Kidney epithelial cell (primary cell): Measurements from ENCODE around the gene RNF144B. TPM values are rescaled to one million over a fixed set of nuclear protein-coding genes. Genes with fewer than 3 reads are reported as not detected.
"Not testable (repeated sequence)": the region's sequence is repeated elsewhere in the genome, so short reads cannot be mapped to it uniquely, and the experiment has no call there.

Experiments
- DNase-seq: peaks from one replicate; pipeline ENCODE4 v3.0.0-alpha.2; 2010; ENCODE audit warnings: low read depth
- H3K27me3 ChIP-seq: 2 replicates; pipeline ENCODE4 v1.6.0; 2011; ENCODE audit warnings: low read length; ENCODE audit not compliant: control insufficient read depth, insufficient read depth
- H3K36me3 ChIP-seq: 2 replicates; pipeline ENCODE4 v1.5.1; 2011; ENCODE audit warnings: low read length; ENCODE audit not compliant: control insufficient read depth, insufficient read depth
- H3K4me3 ChIP-seq: 2 replicates; pipeline ENCODE4 v1.5.1; 2011; ENCODE audit warnings: low read depth, mild to moderate bottlenecking, control low read depth, low read length
- total RNA-seq: library from RNA; depleted of rRNA; stranded (reverse); fragments of >200 nt; gene quantifications from 2 replicates; pipeline ENCODE4 v1.2.3, GENCODE V29; 2015
- TF ChIP-seq, protein P1 (sequence below): IDR thresholded peaks from 2 replicates; pipeline ENCODE4 v1.5.1; 2011; ENCODE audit warnings: mild to moderate bottlenecking, moderate library complexity, low read length, control low read depth, inconsistent platforms; ENCODE audit not compliant: insufficient read depth, poor library complexity, severe bottlenecking

The RNF144B gene
- total RNA-seq, 1 donor from 2014 or later, result 13.2 TPM

- Histone ChIP-seq H3K36me3 (no peaks in the 10 kb centered on the region), H3K27me3 (no peaks in the 10 kb centered on the region), H3K4me3 (no peak overlapping the region)
- DNase-seq, result no peak
- TF ChIP-seq, protein P1, sequence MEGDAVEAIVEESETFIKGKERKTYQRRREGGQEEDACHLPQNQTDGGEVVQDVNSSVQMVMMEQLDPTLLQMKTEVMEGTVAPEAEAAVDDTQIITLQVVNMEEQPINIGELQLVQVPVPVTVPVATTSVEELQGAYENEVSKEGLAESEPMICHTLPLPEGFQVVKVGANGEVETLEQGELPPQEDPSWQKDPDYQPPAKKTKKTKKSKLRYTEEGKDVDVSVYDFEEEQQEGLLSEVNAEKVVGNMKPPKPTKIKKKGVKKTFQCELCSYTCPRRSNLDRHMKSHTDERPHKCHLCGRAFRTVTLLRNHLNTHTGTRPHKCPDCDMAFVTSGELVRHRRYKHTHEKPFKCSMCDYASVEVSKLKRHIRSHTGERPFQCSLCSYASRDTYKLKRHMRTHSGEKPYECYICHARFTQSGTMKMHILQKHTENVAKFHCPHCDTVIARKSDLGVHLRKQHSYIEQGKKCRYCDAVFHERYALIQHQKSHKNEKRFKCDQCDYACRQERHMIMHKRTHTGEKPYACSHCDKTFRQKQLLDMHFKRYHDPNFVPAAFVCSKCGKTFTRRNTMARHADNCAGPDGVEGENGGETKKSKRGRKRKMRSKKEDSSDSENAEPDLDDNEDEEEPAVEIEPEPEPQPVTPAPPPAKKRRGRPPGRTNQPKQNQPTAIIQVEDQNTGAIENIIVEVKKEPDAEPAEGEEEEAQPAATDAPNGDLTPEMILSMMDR, result no peak
These were observed 34.3 kb upstream of the RNF144B start for GRCh38 chr6:18352842-18353241.

- Histone ChIP-seq H3K4me3 (no peak overlapping the region), H3K27me3 (no peaks in the 10 kb centered on the region), H3K36me3 (no peaks in the 10 kb centered on the region)
- DNase-seq, result no peak
- TF ChIP-seq, protein P1, result no peak
These were observed 33.9 kb upstream of the RNF144B start for GRCh38 chr6:18353251-18353650.

DNA sequence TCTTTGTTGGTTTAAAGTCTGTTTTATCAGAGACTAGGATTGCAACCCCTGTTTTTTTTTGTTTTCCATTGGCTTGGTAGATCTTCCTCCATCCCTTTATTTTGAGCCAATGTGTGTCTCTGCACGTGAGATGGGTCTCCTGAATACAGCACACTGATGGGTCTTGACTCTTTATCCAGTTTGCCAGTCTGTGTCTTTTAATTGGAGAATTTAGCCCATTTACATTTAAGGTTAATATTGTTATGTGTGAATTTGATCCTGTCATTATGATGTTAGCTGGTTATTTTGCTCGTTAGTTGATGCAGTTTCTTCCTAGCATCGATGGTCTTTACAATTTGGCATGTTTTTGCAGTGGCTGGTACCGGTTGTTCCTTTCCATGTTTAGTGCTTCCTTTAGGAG is 29.6 kb upstream of the RNF144B start:
- DNase-seq, H3K27me3 ChIP-seq, H3K36me3 ChIP-seq, H3K4me3 ChIP-seq: not testable (repeated sequence)

DNA sequence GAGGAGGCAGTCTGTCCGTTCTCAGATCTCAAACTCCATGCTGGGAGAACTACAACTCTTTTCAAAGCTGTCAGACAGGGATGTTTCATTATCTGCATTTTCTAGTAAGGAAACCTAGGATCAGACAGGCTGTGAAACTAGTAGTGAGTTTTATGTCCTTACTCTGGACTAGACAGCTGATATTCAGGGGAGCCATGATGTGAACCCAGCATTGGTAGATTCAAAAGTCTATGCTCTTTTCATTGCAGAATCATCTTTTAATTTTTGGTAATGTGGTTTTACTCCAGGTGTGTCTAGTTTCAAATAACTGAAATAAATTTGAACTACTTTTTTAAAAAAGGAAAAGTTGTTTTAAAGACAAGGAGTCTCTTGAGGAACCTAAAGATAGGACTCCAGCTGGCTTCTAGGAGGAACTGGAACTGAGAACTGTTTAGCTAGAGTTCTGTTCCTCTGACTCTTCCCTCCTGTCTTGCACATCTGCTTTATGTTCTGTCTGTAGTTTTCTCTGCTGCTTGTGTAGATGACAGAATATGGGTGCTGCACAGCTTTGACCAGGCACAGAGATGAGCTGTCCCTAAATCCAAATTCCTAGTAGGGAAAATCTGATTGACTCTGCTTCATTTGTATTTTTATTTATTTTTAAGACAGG is 27.8 kb upstream of the RNF144B start:
- TF ChIP-seq, protein P1, result no peak
- H3K4me3 ChIP-seq, result no peak overlapping the region
- H3K36me3 ChIP-seq, result no peaks in the 10 kb centered on the region
- no peaks in the 10 kb centered on the region for H3K27me3 ChIP-seq
- no peak for DNase-seq

GRCh38 chr6:18360188-18360587 is 27.0 kb upstream of the RNF144B start:
- no peak overlapping the region for H3K4me3 ChIP-seq
- TF ChIP-seq, protein P1, result no peak
- no peaks in the 10 kb centered on the region for H3K36me3 ChIP-seq
- no peak for DNase-seq
- no peaks in the 10 kb centered on the region for H3K27me3 ChIP-seq

GRCh38 chr6:18362058-18362561 is 25.0 kb upstream of the RNF144B start:
- no peak overlapping the region for H3K4me3 ChIP-seq
- no peaks in the 10 kb centered on the region for H3K36me3 ChIP-seq
- H3K27me3 ChIP-seq, result no peaks in the 10 kb centered on the region
- TF ChIP-seq, protein P1, result no peak
- peak; percentile 56 for DNase-seq
